G401.6 (cell line): Measurements from ENCODE around the gene ST6GAL1.
"Not testable (repeated sequence)": the region's sequence is repeated elsewhere in the genome, so short reads cannot be mapped to it uniquely, and the experiment has no call there.

Experiments
- FAIRE-seq: peaks from 2 replicates; lab custom pipeline; 2012; peaks lifted over from hg19 to GRCh38; lab: Jason Lieb, UNC

Gene ST6GAL1

GRCh38 chr3:186997061-186997460, 66.7 kb downstream of the ST6GAL1 start:
- no peak for FAIRE-seq

DNA sequence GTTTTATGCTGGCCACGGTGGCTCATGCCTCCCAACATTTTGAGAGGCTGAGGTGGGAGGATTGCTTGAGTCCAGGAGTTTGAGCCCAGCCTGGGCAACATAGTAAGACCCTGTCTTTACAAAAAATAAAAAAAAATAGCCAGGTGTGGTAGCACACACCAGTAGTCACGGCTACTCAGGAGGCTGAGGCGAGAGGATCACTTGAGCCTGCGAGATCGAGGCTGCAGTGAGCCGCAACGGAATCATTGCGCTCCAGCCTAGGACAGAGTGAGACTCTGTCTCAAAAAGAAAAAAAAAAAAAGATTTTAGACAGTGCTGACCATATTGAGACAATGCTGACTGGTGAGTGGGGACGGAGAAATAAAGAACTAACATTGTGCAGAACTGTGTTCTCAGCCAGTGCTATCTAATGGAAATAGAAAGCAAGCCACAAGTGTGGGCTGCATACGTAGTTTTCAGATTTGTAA, 67.2 kb downstream of the ST6GAL1 start:
- no peak for FAIRE-seq

DNA sequence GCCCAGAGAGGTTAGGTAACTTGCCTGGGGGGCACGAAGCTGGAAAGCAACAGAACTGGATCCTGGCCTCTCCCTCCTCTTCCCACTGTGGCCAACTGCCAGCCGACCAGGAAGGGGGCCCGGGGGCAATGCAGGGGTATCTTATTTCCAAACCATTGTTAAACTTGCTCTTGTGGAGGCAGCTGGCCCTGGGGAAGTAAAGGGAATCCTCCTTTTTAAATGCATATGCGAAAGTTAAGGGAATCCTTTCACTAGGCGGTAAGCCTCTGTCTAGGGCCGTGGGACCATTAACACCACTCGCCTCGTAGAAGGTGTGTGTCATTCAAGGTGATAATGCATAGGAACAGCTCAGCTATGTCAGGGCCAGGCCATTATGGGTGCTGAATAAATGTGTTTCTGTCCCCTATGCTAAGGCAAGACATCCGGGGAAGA, 68.6 kb downstream of the ST6GAL1 start:
- FAIRE-seq, result no peak

DNA sequence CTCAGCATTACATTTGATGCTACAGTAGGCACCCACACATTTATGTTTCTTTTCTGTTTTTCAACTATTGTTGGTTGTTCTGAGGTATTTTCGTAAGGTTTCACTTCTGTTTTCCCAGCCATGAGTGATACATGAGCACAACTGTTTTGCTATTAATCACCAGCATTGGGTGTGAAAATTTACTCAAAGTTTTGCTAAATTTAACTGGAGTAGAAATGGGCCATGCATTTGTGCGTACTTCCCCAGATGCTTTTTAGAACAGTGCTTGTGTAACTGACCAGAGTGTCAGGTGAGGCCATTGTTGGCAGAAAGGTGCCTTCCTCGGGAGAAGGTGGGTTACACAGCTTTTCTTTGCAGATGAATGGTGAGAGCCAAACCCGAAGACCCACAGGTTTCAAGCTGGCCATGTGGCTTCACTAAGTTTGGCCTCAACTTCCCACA, 70.4 kb downstream of the ST6GAL1 start:
- no peak for FAIRE-seq

DNA sequence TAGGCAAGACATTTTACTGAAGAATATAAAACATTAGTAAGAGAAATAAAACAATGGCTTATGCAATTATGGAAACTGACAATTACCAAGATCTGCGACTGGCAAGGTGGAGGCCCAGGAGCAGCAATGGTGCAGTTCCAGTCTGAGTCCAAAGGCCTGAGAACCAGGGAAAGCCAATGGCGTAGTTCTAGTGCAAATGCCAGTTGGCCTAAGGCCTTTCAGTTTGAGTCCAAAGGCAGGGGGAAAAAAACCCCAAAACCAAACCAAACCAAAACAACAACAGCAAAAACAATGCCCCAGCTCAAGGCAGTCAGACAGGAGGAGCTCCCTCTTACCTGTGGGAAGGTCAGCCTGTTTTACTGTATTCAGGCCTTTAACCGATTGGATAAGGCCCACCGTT, 72.6 kb downstream of the ST6GAL1 start:
- no peak for FAIRE-seq

DNA sequence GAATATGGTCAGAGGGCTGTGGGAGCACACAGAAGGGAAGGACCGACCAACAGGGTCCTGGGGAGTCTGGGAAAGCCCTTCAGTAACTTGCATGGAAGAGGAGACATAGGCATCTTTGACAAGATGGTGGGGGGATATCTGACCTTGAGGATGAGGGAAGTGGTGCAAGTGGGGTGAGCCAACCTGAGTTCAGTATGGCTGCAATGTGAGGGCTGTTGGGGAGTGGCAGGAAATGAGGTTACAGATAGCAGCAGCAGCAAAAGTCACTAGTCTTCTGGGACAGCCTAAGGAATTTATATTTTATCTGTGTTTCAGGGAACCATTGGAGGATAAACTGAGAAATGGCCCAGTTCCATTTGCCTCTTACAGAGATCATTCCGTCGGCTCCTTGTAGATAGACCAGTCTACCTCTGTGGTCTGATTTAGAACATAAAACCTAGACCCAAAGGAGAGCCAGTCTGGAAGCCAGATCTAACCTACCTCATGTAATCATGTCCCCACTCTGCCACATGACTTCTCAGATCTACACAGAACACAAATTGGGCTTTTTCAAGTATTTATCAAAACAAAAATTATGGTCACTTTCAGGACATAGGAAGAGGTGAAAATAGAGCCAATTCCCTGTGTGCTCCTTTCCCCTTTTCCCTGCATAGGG, 75.6 kb downstream of the ST6GAL1 start:
- no peak for FAIRE-seq

- FAIRE-seq, result no peak
Observed at GRCh38 chr3:187006864-187007630, 76.7 kb downstream of the ST6GAL1 start.

DNA sequence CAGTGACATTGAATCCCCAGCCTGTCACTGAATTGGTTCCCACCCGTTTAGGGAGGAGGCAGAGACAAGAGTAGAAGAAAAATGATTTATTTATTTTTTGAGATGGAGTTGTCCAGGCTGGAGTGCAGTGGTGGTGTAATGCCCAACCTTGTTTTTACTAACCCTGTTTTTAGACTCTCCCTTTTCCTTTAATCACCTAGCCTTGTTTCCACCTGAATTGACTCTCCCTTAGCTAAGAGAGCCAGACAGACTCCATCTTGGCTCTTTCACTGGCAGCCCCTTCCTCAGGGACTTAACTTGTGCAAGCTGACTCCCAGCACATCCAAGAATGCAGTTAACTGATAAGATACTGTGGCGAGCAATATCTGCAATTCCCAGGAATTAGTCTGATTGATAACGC, 80.1 kb downstream of the ST6GAL1 start:
- not testable (repeated sequence) for FAIRE-seq

GRCh38 chr3:187011915-187012314, 81.6 kb downstream of the ST6GAL1 start:
- FAIRE-seq, result no peak

GRCh38 chr3:187012609-187013051, 82.3 kb downstream of the ST6GAL1 start:
- no peak for FAIRE-seq

DNA sequence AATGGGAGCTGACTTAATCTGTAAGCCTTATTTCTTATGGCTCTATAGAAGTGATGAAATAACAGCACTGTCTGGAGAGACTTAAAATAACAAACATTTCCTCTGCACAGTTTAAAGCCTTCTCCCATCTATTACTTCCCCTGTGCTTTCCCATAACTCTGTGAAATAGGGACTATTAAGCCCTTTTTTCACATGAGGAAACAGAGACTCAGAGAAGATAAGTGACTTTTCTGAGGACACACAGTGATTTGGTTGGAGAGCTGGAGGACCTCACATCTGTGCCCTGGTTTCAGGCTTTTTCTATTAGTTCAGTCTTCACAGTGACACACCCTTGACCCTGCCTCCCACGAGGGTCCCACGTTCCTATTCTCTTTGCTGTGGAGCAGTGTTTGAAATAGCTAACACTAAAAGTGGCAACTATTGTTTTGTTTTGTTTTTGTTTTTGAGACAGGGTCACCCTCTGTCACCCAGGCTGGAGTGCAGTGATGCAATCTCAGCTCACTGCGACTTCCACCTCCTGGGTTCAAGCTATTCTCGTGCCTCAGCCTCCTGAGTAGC, 82.9 kb downstream of the ST6GAL1 start:
- FAIRE-seq, result no peak

DNA sequence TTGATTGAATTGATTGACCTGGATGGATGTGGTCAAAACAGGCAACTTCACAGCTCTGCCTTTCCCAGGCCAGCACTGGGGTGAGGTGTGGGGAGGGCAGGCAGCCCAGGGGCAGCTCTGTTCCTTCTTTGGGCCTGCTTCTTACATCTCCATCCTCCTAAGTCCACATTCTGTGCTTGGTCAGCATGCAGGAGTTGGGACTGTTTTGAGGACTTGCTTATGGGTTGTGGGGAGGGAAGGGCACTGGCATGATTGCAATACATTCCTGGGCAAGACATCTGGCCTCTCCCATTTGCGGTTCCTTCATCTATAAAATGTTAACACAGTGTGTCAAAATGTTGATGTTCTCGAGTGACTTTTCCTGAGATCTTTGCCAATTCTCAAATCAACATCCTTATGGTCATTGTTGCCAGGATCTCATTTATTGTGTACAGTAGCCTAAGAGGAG, 84.1 kb downstream of the ST6GAL1 start:
- FAIRE-seq, result no peak

- FAIRE-seq, result no peak
Observed at GRCh38 chr3:187015903-187016638, 85.7 kb downstream of the ST6GAL1 start.

DNA sequence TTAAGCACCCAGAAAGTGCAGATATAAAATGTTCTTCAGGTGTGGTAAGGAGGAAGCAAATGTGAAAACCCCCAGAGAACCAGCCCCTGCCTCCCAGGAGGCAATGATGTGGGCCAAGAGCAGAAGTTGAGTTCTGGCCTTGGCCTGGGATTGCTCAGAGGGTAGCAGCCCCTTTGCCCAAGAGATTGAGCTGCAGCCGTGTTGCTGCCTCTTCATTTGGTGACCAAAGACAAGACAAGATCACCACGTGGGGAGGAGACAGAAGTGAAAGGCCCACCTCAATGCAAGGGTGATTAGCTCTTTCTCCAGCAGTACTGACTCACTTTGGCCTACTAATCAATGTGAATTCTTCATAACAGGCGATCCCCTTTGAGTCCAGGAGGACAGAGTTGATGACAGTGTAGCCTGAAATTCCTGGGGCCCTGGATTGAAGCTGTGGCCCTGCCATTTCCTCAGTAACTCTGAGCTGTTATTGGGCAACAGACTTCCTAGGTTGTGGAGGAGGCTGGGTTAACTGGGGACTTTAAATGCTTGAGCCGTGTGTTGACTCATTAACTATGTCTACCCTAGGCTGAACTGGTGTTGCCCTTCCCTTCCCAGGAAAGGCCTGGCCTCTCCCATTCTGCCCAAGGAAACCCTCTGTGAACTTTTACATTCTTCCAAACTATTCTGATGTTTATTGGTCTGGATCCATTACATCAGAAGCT, 86.5 kb downstream of the ST6GAL1 start:
- FAIRE-seq, result no peak

- no peak for FAIRE-seq
Observed at GRCh38 chr3:187017511-187018230, 87.3 kb downstream of the ST6GAL1 start.

GRCh38 chr3:187019542-187020072, 89.3 kb downstream of the ST6GAL1 start:
- no peak for FAIRE-seq

- no peak for FAIRE-seq
Observed at GRCh38 chr3:187020376-187020775, 90.0 kb downstream of the ST6GAL1 start.

- FAIRE-seq, result no peak
Observed at GRCh38 chr3:187021748-187022402, 91.5 kb downstream of the ST6GAL1 start.

DNA sequence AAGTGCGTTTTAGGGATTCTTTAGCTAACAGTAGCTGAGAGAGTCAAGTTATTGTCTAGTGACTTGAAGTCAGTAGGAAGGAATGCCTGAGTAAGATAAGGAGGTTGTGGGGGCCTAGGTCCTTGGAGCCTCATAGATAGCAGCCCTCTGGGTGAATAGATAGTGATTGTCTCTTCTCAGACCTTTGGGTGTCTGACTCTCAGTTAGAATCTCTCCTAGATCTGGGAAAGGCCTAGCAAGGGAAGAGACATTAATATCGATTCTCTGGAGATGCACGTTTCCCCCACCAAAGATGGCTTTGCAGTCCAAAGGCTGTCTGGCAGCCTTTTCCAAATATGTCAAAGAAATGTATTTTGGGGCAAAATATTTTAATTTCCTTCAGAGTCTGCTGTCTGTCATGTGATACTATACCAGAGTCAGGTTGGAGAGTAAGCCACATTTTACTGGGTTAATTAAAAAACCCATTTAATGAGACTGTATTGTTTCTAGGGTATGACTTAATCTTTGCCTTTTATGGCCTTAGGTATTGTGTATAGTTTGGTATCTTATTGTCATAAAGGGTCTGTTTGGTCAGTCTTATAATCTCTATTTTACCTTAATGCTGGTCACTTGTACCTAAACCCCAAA, 92.2 kb downstream of the ST6GAL1 start:
- no peak for FAIRE-seq

GRCh38 chr3:187023340-187023739, 93.0 kb downstream of the ST6GAL1 start:
- FAIRE-seq, result not testable (repeated sequence)
